GM13976 (cell line): ENCODE measurements around the gene BSDC1.

Experiments used
- DNase-seq: peaks from one replicate; pipeline ENCODE4 v3.0.0; 2012; ENCODE audit warnings: low spot score
- in situ Hi-C: fragments of 300-500 bp; cut with MboI; formaldehyde crosslinking; loops from one replicate; pipeline ENCODE4 v1.12.0; 2022; ENCODE audit warnings: low sequenced_read_pairs, mixed read lengths, inconsistent platforms; ENCODE audit not compliant: unreplicated experiment
- TF ChIP-seq, protein P1 (sequence below): IDR thresholded peaks from 2 replicates; pipeline ENCODE4 v1.5.1; 2012; ENCODE audit warnings: borderline replicate concordance, mild to moderate bottlenecking; ENCODE audit not compliant: insufficient read depth; ENCODE audit errors: extremely low read depth, missing control alignments, control extremely low read depth

Gene BSDC1

DNA sequence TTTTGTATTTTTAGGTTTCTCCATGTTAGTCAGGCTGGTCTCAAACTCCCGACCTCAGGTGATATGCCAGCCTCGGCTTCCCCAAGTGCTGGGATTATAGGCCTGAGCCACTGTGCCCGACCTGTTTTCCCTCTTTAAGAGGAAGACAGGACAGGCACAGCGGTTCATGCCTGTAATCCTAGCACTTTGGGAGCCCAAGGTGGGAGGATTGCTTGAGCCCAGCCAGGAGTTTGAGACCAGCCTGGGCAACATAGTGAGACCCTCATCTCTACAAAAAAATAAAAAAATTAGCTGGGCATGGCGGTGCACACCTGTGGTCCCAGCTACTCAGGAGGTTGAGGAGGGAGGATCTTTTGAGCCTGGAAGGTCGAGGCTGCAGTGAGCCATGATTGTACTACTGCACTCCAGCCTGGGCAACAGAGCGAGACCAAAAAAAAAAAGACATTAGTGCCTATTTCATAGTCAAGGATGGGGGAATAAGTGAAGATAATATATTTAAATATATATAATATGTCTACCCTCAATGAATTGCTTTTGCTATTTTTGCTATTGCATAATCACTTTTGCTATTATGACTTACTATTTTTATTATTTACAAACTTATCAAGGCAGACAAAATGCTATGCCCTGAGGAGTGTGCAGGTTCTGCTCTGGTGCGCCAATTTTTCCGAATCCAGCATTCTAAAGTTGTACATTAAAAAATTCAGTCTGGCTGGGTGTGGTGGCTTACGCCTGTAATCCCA lies 75.9 kb downstream of the BSDC1 start:
- DNase-seq, result no peak
- TF ChIP-seq, protein P1, sequence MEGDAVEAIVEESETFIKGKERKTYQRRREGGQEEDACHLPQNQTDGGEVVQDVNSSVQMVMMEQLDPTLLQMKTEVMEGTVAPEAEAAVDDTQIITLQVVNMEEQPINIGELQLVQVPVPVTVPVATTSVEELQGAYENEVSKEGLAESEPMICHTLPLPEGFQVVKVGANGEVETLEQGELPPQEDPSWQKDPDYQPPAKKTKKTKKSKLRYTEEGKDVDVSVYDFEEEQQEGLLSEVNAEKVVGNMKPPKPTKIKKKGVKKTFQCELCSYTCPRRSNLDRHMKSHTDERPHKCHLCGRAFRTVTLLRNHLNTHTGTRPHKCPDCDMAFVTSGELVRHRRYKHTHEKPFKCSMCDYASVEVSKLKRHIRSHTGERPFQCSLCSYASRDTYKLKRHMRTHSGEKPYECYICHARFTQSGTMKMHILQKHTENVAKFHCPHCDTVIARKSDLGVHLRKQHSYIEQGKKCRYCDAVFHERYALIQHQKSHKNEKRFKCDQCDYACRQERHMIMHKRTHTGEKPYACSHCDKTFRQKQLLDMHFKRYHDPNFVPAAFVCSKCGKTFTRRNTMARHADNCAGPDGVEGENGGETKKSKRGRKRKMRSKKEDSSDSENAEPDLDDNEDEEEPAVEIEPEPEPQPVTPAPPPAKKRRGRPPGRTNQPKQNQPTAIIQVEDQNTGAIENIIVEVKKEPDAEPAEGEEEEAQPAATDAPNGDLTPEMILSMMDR, result no peak
- in situ Hi-C loops, result no loop called here

DNA sequence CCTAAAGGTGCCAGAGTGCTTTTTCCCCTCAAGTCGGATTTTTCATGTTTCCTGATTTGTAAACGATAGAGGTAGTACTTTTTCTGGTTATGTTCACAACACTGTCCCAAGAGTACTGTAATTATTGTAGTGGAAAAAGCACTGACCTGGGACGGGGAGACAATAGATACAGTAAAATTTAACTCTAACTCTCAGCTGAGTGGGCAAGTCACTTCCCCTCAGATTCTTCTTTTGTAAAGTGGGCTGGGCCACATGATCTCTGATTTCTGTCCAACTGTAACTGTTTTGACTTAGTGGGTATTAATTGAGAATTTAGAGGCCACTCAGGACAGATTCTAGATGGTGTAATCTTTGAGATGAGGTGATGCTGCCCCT lies 77.4 kb downstream of the BSDC1 start:
- in situ Hi-C loops, result no loop called here
- no peak for DNase-seq
- TF ChIP-seq, protein P1, result no peak
